SU-DHL-6 (cell line): ENCODE data around the gene SCGB1C2.

ENCODE experiments used
- H2AFZ ChIP-seq: fragments of 200-600 bp; sonication (generic); 2 replicates; pipeline ENCODE4 v1.6.1; 2014; ENCODE audit warnings: low read depth, mild to moderate bottlenecking, moderate library complexity, mixed read lengths, antibody characterized with exemption, low read length; ENCODE audit not compliant: severe bottlenecking
- H3F3A ChIP-seq: fragments of 200-600 bp; shearing (Covaris generic); 2 replicates; pipeline ENCODE4 v1.6.0; 2016; ENCODE audit warnings: antibody characterized with exemption, mild to moderate bottlenecking; ENCODE audit not compliant: insufficient read depth
- H3K27ac ChIP-seq: fragments of 200-600 bp; sonication (generic); 2 replicates; pipeline ENCODE4 v1.5.1; 2016; ENCODE audit warnings: low read depth, mild to moderate bottlenecking, low read length, moderate library complexity, mixed read lengths
- H3K27me3 ChIP-seq: fragments of 200-600 bp; sonication (generic), shearing (Covaris generic); 2 replicates; pipeline ENCODE4 v1.6.0; 2014; ENCODE audit warnings: mild to moderate bottlenecking, low read length
- H3K36me3 ChIP-seq: fragments of 200-600 bp; sonication (generic); 2 replicates; pipeline ENCODE4 v1.6.1; 2014; ENCODE audit warnings: mild to moderate bottlenecking, low read length, mixed read lengths
- H3K4me2 ChIP-seq: fragments of 300-600, 200-600 bp; shearing (Covaris generic), sonication (generic); 2 replicates; pipeline ENCODE4 v1.6.0; 2014; ENCODE audit warnings: low read length, low read depth, mild to moderate bottlenecking; ENCODE audit not compliant: poor library complexity, severe bottlenecking
- H3K4me3 ChIP-seq: fragments of 200-600 bp; sonication (generic); 2 replicates; pipeline ENCODE4 v1.5.1; 2014; ENCODE audit warnings: antibody characterized with exemption, low read length, mild to moderate bottlenecking, mixed read lengths; ENCODE audit not compliant: insufficient read depth, poor library complexity, severe bottlenecking
- H3K79me2 ChIP-seq: fragments of 200-600 bp; sonication (generic); 2 replicates; pipeline ENCODE4 v1.6.1; 2014; ENCODE audit warnings: mild to moderate bottlenecking, low read length, moderate library complexity; ENCODE audit not compliant: insufficient read depth
- H3K9ac ChIP-seq: fragments of 200-600 bp; sonication (generic); 2 replicates; pipeline ENCODE4 v1.7.0; 2014; ENCODE audit warnings: mild to moderate bottlenecking, low read length
- H3K9me2 ChIP-seq: fragments of 200-600 bp; sonication (generic); replicated peaks from 2 replicates; pipeline ENCODE4 v1.6.1; 2014; ENCODE audit warnings: low read length; ENCODE audit not compliant: insufficient read depth
- H3K9me3 ChIP-seq: fragments of 200-600 bp; sonication (generic); 2 replicates; pipeline ENCODE4 v1.6.1; 2014; ENCODE audit warnings: low read length, mixed read lengths; ENCODE audit not compliant: insufficient read depth
- H4K20me1 ChIP-seq: fragments of 200-600 bp; sonication (generic); 2 replicates; pipeline ENCODE4 v1.6.1; 2014; ENCODE audit warnings: low read depth, mild to moderate bottlenecking, antibody characterized with exemption, low read length, moderate library complexity, mixed read lengths
- CTCF ChIP-seq: fragments of 200-600 bp; sonication (generic); IDR thresholded peaks from one replicate; pipeline ENCODE4 v1.5.1; 2017; ENCODE audit warnings: antibody characterized with exemption, mild to moderate bottlenecking, low read length, moderate library complexity; ENCODE audit not compliant: insufficient read depth, poor library complexity, severe bottlenecking
- EZH2phosphoT487 ChIP-seq: fragments of 200-600 bp; sonication (generic), shearing (Covaris generic); conservative IDR thresholded peaks from 2 replicates; pipeline ENCODE4 v1.6.1; 2018; ENCODE audit warnings: mild to moderate bottlenecking, antibody characterized with exemption, low read length, moderate library complexity, mixed read lengths

The SCGB1C2 gene

GRCh38 chr17:181245-182049, 44.1 kb downstream of the SCGB1C2 start, which contains the start of gene DOC2B:
DOC2B (minus strand) TSS chr17:181650; CDS start chr17:181479, 171 bp downstream.
- Histone ChIP-seq H3K9ac (no peak within 1 kb of the TSS), H3K36me3 (no peaks in the 10 kb centered on the region), H3K4me3 (no peak within 1 kb of the TSS), H3K79me2 (no peaks in the 10 kb centered on the region), H4K20me1 (no peaks in the 10 kb centered on the region), H3K9me3 (no peaks in the 10 kb centered on the region), H3K4me2 (no peak within 1 kb of the TSS), H3K9me2 (no peaks in the 10 kb centered on the region), H3F3A (no peaks in the 10 kb centered on the region), H2AFZ (no peak within 1 kb of the TSS), H3K27ac (no peak within 1 kb of the TSS), H3K27me3 (no peaks in the 10 kb centered on the region)
- TF ChIP-seq EZH2phosphoT487 (no peak), CTCF (no peak)

GRCh38 chr17:182050-182751, 44.8 kb downstream of the SCGB1C2 start:
- Histone ChIP-seq H3K36me3 (no peaks in the 10 kb centered on the region), H3K9me3 (no peaks in the 10 kb centered on the region), H3K9ac (no peak overlapping the region), H3K27me3 (no peaks in the 10 kb centered on the region), H3K9me2 (no peaks in the 10 kb centered on the region), H4K20me1 (no peaks in the 10 kb centered on the region), H3K4me3 (no peak overlapping the region), H3F3A (no peaks in the 10 kb centered on the region), H3K4me2 (no peak overlapping the region), H3K79me2 (no peaks in the 10 kb centered on the region), H3K27ac (no peak overlapping the region), H2AFZ (no peak overlapping the region)
- TF ChIP-seq CTCF (no peak), EZH2phosphoT487 (no peak)

GRCh38 chr17:183021-183420, 45.7 kb downstream of the SCGB1C2 start:
- H3K4me2 ChIP-seq: no peak overlapping the region
- no peak overlapping the region for H3K9ac ChIP-seq
- H3K27me3 ChIP-seq: no peaks in the 10 kb centered on the region
- no peaks in the 10 kb centered on the region for H3F3A ChIP-seq
- no peaks in the 10 kb centered on the region for H3K9me2 ChIP-seq
- no peaks in the 10 kb centered on the region for H3K9me3 ChIP-seq
- no peaks in the 10 kb centered on the region for H3K36me3 ChIP-seq
- H4K20me1 ChIP-seq: no peaks in the 10 kb centered on the region
- no peak for TF ChIP-seq EZH2phosphoT487
- no peak for TF ChIP-seq CTCF
- H3K4me3 ChIP-seq: no peak overlapping the region
- H2AFZ ChIP-seq: no peak overlapping the region
- no peak overlapping the region for H3K27ac ChIP-seq
- H3K79me2 ChIP-seq: no peaks in the 10 kb centered on the region
